Measurements from ENCODE around the gene HSD11B1.

The HSD11B1 gene

GRCh38 chr1:209767096-209767495 lies 62.5 kb downstream of the HSD11B1 start:
- no peak overlapping the region for H3K4me3 ChIP-seq (ENCODE audit: low read depth, low read length)
- TF ChIP-seq CTCF (IDR thresholded peaks at IDR 0.05; ENCODE audit: low read depth, low read length), result no peak

- no peak overlapping the region for H3K4me3 ChIP-seq (ENCODE audit: low read depth, low read length)
- no peak for TF ChIP-seq CTCF (IDR thresholded peaks at IDR 0.05; ENCODE audit: low read depth, low read length)
Observed at GRCh38 chr1:209767706-209768105, 63.1 kb downstream of the HSD11B1 start.

- no peak for TF ChIP-seq CTCF (IDR thresholded peaks at IDR 0.05; ENCODE audit: low read depth, low read length)
- no peak overlapping the region for H3K4me3 ChIP-seq (ENCODE audit: low read depth, low read length)
Observed at GRCh38 chr1:209768354-209768774, 63.7 kb downstream of the HSD11B1 start.

GRCh38 chr1:209769171-209769904 lies 64.7 kb downstream of the HSD11B1 start:
- H3K4me3 ChIP-seq (ENCODE audit: low read depth, low read length), result no peak overlapping the region; the same call in 1 of the 2 replicates
- TF ChIP-seq CTCF (IDR thresholded peaks at IDR 0.05; ENCODE audit: low read depth, low read length), result no peak

- H3K4me3 ChIP-seq (ENCODE audit: low read depth, low read length), result no peak overlapping the region
- no peak for TF ChIP-seq CTCF (IDR thresholded peaks at IDR 0.05; ENCODE audit: low read depth, low read length)
Observed at GRCh38 chr1:209769971-209770370, 65.3 kb downstream of the HSD11B1 start.

GRCh38 chr1:209770636-209771415 lies 66.2 kb downstream of the HSD11B1 start:
- no peak for TF ChIP-seq CTCF (IDR thresholded peaks at IDR 0.05; ENCODE audit: low read depth, low read length)
- no peak overlapping the region for H3K4me3 ChIP-seq (ENCODE audit: low read depth, low read length)

GRCh38 chr1:209772126-209772525 lies 67.5 kb downstream of the HSD11B1 start:
- no peak for TF ChIP-seq CTCF (IDR thresholded peaks at IDR 0.05; ENCODE audit: low read depth, low read length)

More at GRCh38 chr1:209772126-209772525, 67.5 kb downstream of the HSD11B1 start:
- H3K4me3 ChIP-seq (ENCODE audit: low read depth, low read length), result no peak overlapping the region

All from WI38 (cell line).